Activated CD4-positive, alpha-beta T cell treated with anti-CD3 and anti-CD28 coated beads, Interleukin-2, amount 50 U/mL, for 48 hours (primary cell): ENCODE measurements around the gene COASY.

Experiments used
- DNase-seq, 2 experiments: peaks; one replicate each; pipeline ENCODE4 v3.0.0-alpha.2; 2020

COASY gene

DNA sequence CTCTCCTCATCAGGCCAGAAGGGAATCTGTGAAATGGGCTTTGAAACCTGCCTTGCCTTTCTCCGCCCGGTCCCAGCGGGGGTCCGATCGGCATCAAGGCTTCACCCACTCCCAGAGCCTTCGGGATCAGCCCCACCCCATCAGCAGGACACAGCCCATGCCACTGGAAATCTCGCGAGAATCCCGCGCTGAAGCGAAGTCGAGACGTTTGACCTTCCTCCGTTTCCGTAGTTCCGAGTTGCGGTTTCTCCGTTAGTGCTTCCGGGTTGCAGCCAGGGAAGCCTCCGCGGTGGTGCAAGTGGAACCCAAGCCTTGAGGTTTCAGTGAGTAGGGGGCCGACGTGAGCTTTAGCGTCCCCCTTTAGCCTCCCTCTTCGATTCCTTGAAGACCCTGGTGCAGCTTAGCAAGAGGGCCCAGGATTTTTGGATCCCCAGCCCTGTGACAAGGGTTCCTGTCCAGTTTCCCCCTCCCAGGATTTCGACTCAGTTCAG lies at the start of gene COASY:
COASY (plus strand) TSS at position 252 of the 491 bp plus-strand sequence. CDS start 475 bp downstream, outside the sequence.
- DNase-seq: peak; percentile 93 to 97

DNA sequence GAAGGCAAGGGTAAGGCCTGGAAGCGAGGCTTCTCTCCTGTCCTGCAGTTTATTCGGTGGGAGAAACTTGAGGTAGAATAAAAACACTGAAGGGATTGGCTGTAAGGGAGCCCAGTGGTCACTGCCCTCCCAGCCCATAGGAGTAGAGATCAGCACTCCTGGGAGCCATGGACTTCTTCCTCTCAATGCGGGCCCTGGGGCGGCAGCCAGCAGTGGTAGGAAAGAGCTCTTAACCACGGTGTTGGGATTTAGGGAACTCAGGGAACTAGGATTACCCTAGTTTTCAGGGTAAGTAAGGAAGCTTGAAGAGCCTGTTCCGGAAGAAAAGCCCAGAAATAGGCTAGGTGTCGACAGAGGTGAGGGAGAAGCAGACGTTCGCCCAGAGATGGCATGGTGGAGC lies 49.7 kb upstream of the COASY start:
- no peak for DNase-seq

DNA sequence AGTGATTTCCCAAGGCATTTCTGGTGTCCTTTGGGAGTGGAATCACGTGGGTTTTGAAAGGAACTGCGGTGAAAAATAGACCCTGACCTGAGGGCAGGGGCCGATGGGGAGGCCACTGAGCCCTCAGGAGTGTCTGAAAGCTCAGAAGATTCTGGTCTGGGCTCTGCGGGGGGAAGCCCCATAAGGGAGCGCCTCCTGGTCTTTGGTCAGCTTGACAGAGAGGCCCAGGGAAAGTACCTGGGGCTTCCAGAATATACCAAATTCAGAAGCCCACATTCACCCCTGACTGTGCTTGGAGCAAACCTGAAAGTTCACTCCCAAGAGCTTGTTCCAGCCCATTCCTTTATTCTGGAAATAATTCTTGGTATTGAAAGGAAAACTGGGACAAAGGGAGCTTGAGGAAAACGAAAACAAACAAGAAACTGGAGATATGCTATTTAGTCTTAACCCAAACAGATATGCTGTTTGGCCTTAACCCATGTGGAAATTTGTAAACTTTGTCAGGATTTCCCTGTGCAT lies 49.2 kb upstream of the COASY start:
- DNase-seq: no peak

DNA sequence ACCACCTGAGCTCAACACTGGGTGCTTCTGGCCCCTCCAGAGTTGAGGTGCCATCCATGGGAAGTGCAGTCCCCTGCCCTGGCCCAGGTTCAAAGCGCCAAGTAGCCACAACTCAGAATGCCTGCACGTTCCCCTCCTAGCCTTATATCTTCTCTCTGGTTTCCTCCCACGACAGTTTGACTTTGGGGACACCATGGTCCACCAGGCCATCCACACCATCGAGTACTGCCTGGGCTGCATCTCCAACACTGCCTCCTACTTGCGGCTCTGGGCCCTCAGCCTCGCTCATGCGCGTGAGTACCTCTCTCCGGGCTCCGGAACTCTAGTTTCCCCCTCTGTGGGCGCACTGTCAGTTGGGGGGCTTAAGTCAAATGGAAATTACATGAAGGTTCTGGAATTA lies 48.3 kb upstream of the COASY start:
- no peak for DNase-seq

DNA sequence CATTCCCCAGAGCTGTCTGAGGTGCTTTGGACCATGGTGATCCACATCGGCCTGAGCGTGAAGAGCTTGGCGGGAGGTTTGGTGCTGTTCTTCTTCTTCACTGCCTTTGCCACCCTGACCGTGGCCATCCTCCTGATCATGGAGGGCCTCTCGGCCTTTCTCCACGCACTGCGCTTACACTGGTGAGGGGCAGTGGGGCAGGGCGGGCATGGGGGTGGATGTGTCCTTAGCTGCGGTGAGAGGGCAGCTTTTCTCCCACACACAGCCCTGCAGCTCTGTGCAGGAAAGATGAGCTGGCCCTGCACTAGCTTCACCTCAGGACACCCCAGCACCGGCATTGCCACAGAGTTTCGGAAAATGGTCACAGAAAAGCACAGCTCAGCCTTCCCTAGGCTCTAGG lies 47.7 kb upstream of the COASY start:
- DNase-seq: no peak

DNA sequence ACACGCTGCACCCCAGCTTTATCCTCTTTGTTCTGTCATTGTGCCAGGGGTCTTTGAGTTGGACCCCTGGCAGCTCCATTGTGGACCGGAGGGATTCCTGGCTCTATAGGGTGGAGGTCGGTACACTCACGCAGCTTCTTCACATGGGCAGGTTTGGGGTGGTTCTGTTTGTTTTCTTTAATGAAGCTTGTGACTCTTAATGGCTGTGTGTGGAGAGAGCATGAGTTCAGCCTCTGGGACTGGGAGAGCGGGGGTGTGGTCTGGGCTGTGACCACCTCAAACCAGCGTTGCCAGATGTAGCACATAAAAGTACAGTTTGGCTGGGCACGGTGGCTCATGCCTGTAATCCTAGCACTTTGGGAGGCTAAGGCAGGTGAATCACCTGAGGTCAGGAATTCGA lies 47.1 kb upstream of the COASY start:
- no peak for DNase-seq

DNA sequence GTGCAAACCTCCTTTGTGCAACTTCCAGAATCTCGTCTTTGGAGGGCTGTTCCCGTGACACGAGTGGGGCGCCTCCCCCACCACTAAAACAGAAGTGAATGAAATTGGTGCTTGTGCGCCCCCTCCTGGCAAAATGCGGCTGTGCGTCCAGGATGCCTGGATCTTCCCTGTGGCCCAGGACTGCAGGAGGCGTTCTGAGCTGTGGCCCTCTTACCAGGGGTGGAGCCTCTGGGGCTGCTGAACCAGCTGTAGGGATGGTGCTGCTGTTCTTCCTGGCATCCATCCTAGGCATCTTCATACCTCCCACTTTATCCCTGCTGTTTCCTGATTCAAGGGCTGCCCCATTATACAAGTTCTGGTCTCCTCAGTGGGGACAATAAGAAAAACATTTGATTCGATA lies 44.4 kb upstream of the COASY start:
- DNase-seq: peak; percentile 88 to 91

DNA sequence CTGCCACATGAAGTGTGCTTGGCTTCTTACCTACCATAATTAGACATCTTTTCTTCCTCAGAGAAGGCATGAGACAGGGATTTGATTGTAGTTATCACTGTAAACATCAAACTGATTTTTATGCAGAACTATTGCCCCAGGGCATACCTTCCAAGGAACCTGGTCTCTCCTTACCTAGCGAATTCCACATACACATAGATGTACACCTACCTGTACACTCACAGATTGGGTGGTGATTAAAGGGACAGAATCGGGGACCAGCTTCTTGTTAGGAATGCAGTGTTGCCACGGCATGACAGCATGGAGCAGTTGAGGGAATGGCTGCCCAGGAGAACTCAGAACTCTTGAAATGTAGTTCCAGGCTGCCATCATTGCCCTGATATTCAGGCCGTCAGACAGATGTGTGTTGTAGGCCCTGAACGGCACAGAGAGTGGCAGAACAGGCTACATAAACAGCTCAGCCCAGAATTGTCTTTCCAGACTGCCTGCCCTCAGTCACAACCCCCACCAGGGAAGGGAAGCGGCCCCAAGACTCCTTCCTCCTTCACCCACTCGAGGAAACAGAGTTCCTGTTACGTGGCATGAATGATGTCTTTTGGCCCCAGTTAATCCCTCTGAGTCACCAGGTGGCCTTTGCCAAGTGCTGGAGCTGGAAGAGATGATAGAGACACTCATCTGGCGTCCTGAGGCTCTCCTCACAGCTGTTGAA lies 43.7 kb upstream of the COASY start:
- no peak for DNase-seq

DNA sequence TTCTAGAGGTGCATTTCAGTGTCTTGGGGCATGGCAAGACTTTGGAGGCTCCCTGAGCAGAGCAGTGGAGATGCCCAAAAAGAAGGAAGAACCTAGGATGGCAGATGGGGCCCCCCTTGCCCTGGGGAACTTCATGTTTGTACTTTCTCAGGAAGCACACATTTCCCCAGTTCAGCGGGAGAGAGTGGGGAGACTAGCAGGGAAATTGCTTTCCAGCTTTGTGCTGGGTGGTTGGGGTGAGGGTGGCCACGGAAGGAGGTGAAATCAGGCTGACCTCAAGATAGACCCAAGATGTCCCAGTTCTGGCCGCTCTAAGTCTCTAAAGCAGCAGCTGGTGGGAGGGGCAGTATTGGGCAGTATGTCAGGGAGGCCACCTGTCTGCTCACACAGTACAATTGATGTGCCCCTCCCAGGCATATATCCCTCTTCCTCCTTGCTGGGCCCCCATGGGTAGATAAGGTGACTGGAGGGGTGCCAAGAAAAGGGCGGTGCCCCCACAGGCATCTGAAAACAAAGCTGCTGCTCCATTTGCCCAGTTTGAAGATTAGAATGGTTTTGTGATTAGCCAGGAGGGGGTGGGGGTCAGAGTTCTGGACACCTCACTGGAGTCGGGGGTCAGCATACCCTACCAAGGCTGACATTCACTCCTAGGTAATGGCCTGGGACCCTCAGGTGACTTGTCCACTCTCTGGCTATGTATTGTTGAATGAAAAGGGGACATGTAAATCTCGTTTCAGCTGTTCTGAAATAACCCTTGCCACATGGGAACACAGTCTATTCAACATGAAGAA lies 43.0 kb upstream of the COASY start:
- no peak for DNase-seq

DNA sequence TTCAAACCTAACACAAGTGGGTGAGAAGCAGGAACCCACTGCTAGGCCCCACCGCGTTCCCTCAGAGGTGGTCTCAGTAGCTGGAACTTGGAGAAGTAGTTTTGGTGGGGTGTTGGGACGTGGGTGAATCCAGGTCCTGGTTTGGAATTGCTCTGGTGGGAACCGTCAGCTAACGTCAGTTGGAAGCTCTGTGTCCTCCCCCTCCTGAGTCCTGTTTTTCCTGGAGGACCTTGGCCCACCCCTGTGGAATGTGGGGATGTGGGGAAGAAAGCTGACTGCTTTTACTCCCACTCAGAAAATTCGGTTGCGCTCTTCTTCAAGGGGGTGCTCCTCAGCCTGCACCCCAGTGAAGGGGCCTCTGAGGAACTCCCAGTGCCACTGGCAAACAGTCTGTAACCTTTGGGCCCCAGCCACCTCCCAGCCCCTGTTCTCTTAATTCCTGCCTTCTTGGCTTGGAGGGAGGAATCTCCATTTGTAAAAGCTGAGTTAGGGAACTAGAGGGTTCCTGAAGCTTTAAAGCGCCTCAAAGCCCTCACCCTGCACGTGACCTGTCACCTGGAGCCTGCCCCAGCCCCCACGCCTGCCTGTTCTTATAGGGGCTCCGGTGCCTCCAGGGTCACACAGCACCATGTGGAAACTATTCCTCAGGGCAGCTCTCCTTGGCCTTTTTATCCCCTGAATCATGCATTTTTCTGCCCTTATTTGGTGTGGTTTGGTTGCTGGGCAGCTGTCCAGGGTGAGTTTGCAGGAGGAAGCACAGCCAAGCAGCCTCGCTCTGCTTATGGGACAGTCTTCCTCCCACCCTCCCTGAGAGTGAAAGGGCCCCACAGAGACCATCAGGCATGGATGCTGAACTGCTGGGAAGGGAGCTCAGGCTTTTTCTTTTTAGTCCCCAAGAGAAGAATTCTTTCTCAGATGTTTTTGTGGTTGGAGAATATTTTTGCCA lies 42.1 kb upstream of the COASY start:
- DNase-seq: no peak

DNA sequence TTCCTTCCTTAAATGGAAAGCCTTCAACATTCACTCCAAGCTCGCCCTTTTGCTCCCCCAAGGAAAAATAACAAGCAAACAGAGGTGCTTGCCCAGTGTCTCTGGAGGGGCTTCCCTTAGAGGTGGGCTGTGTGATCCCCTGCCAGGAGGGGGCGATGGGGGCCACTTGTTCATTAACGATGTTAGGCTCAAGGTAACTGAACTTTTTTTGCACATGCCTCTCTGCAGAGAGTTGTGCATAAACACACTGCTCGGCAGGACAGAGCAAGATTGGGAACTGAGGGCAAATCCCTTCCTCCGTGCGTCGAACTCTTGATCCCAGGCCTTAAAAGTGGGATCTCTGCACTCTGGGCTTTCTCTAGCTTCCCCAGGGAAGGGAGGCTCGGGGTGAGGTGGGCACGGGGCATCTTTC lies 41.4 kb upstream of the COASY start:
- DNase-seq: no peak

DNA sequence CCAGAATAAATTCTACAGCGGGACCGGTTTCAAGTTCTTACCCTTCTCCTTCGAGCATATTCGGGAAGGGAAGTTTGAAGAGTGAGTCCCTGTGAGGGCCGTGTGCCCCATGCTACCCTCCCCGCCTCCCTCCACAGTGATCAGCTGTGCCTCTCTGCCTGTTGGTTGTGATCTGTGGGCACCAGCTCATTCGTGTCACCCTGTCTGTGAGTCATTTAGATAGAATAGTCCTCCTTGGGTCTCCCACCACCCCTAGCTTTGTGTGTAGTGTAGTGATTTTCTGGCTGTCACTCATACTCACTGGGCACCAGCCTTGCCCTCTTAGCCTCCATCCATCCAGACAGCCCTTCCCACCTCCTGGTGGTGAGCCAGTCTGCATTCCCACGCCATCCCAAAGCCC lies 40.9 kb upstream of the COASY start:
- no peak for DNase-seq

DNA sequence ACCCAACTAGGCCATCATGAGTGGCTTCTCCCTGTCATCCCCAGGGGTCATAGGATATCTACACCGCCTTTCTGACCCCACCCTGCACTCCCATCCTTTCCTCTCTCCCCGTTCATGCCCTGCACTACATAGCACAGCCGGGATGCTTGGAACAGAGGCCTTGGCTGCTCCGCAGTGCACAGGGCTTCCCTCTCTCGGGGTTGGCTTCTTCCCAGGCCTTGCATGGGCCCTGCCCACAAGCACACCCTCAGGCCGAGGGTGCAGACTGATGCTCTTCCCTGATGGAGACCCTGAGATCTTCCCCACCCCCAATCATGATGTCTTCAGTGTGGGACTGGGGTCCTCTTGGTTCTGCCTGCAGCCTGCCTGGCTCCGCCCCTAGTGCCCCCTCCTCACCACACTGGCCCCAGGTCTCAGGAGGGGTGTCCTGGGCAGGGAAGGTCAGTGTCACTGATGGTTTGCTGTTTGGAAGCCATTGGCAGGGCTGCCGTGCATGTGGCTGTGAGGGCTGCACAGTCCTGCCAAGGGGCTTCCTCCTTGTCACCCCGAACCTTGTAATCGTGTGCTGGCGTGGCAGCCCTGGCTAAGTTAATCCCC lies 40.2 kb upstream of the COASY start:
- DNase-seq: no peak

DNA sequence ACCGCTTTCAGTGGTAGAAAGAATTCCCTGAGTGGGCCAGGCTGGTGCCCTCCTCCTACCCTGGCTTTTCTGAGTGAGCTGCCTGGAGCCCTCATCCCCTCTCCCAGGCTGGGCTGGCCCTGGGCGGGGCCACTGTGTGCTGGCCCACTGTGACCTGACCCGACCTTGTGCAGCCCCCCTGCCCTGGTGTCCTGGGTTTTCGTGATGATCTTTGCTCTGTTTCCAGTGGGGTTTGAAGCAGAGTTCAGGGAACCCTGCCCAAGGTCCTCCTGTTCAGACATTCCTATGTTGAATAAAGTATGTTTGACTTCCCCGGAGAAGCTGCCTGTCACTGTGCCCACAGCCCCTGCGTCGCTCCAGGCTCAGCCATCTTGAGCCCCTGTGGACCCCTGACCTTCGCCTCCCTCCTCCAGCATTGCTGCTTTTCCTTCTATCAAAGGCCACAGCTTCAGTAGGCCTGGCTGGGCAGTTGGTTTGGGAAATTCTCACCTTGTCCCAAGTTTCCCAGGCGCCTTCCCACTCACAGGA lies 39.6 kb upstream of the COASY start:
- DNase-seq: no peak

DNA sequence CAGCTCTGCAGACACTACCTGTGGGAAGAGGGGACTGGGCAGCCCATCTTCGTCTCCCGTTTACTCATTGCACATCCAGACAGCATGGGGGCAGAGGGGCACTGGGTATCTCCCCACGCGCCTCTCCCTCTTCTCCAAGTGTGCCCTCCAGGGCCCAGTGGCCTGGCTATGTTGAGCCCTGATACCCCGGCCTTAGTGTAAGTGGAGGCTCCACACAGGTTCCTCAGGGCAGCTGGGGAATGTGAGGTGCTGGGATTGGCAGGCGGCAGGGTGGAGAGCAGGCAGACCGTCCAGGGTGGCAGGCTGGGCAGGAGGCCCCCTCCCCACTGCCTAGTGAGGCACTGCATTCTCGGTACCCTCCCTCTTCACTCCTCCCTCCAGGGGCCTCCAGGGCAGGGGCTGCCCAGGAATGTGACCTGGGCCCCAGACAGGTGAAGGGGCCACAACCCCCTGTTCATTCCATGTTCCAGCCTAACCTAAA lies 39.1 kb upstream of the COASY start:
- DNase-seq: no peak

DNA sequence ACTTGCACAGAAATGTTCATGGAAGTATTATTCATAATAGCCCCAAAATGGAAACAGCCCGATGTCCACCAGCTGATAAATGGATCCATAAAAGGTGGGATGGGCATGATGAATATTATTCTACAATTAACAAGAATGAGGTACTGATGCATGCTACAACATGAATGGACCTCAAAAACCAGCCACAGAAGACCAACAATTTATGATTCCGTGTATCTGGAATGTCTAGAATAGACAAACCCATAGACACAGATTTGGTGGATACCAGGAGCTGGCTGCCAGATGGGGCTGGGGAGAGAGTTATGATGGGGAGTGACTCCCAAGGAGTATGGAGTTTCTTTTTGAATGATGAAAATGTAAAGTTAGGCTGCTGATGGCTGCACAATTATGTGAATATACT lies 36.7 kb upstream of the COASY start:
- DNase-seq: no peak

DNA sequence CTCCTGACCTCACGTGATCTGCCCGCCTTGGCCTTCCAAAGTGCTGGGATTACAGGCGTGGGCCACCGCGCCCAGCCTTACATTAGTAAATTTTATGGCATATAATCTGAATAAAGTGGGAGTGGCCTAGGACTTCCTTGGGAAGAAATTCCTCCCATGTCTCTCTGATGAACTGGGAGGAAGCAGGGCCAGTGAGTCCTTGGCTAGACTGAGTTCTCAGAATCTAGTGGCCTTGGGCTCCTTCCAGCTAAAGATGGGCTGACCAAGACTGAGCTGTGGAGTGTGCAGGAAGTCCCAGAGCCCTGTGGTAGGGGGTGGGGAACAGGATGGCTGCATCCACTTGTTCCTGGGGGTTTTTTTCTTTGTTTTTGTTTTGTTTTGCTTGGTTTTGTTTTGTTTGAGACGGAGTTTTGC lies 35.9 kb upstream of the COASY start:
- DNase-seq: no peak

DNA sequence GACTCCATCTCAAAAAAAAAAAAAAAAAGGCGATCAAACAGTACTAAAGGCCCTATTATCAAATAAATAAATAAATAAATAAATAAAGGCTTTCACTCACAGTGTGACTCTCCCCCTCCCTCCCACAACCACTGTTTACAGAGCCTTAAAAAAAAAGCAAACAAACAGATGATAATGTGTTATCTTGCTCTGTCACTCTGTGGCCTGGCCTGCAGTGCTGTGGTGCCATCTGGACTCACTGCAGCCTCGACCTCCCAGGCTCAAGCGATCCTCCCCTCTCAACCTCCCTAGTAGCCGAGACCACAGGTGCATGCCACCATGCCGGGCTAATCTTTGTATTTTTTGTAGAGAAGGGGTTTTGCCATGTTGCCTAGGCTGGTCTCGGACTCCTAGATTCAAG lies 34.0 kb upstream of the COASY start:
- DNase-seq: no peak

DNA sequence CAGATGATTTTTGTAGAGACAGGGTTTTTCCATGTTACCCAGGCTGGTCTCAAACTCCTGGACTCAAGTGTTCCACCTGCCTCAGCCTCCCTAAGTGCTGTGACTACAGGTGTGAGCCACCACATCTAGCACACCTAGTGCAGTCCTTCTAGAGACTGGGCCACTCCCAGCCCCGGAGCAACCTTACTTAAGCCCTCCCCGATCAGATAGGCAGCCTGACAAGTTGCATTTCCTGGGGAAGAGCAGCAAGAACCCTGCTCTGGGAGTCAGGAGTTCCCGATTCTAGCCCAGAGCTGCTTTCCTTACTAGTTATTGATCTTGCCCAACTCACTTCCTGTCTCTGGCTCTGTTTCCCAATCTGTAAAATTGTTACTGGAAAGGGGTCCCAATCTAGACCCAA lies 32.9 kb upstream of the COASY start:
- DNase-seq: no peak

DNA sequence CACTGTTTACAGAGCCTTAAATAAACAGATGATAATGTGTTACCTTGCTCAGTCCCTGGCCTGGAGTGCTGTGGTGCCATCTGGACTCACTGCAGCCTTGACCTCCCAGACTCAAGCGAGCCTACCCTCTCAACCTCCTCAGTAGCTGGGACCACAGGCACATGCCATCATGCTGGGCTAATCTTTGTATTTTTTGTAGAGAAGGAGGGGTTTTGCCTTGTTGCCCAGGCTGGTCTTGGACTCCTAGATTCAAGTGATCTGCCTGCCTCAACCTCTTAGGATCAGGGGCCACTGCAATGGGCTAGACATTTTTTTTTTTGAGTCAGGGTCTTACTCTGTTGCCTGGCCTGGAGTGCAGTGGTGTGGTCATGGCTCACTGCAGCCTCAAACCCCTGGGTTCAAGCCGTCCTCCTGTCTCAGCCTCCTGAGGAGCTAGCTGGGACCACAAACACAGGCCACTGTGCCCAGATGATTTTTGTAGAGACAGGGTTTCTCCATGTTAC lies 30.9 kb upstream of the COASY start:
- DNase-seq: no peak

DNA sequence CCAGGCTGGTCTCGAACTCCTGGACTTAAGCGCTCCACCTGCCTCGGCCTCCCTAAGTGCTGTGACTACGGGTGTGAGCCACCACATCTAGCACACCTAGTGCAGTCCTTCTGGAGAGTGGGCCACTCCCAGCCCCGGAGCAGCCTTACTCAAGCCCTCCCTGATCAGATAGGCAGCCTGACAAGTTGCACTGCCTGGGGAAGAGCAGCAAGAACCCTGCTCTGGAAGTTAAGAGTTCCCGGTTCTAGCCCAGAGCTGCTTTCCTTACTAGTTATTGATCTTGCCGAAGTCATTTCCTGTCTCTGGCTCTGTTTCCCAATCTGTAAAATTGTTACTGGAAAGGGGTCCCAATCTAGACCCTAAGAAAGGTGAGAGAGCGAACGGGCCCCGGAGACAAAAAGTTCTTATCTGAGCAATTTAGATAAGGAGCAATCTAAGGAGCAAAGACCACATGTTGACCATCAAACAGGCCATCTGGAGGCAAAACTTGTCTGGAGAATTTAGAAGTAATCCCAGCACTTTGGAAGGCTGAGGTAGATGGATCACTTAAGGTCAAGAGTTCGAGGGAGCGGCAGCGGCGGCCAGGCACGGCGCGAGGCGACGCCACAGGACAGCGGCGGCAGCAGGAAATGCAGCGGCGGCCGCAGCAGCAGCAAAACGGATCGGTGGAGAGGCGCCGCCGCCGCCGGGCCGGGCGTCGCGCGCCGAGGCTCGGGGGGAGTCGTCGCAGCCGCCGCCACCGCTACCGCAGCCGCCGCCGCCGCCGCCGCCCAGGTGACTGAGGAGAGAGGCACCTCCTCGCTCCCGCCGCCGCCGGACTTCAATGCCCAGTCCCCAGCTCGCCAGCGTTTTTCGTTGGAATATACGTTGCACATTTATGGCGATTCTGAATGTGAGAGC lies 30.2 kb upstream of the COASY start:
- DNase-seq: peak; percentile 51 to 58
